GM12878 (cell line): ENCODE results near the gene NHEJ1. TPM values are rescaled to one million over a fixed set of nuclear protein-coding genes. Genes with fewer than 3 reads are reported as not detected.

Source experiments
- ATAC-seq: fragments of 200-7000 bp; cut with Tn5 transposase; 3 replicates; pipeline ENCODE4 v1.9.1; 2020; ENCODE audit warnings: mild to moderate bottlenecking, moderate library complexity
- BruUV-seq: library from RNA; stranded (reverse); fragments of 400-500 nt; replicated peaks from 2 replicates; lab custom pipeline; 2021; lab: Mats Ljungman, UMichigan
- CTCF ChIA-PET: fragments of 300-600 bp; sonication (Branson Sonifier 250); formaldehyde crosslinking; extraction: SDS; loops from one replicate; lab custom pipeline; 2021; ENCODE audit warnings: inconsistent platforms; lab: Yijun Ruan, JAX
- POLR2A ChIA-PET: fragments of 350-600 bp; formaldehyde crosslinking; extraction: SDS; loops from one replicate; lab custom pipeline; 2021; ENCODE audit warnings: inconsistent platforms; lab: Charles Lee
- RAD21 ChIA-PET: fragments of 300-600 bp; sonication (Branson Sonifier 250); formaldehyde crosslinking; loops from one replicate; lab custom pipeline; 2023; ENCODE audit warnings: antibody characterized with exemption; ENCODE audit not compliant: unreplicated experiment; lab: Charles Lee
- SMC1A ChIA-PET: fragments of 300-600 bp; sonication (Branson Sonifier 250); formaldehyde crosslinking; loops from one replicate; lab custom pipeline; 2023; ENCODE audit not compliant: unreplicated experiment, uncharacterized antibody; lab: Charles Lee
- DNase-seq: peaks from one replicate; pipeline ENCODE4 v3.0.0-alpha.2; 2011; ENCODE audit warnings: low read depth, low spot score
- FAIRE-seq: peaks from 3 replicates; lab custom pipeline; 2011; peaks lifted over from hg19 to GRCh38; lab: Jason Lieb, UNC
- H2AFZ ChIP-seq: 2 replicates; pipeline ENCODE4 v1.6.0; 2011; ENCODE audit warnings: low read depth, low read length, control low read depth; ENCODE audit not compliant: control insufficient read depth
- H3K27ac ChIP-seq: 2 replicates; pipeline ENCODE4 v1.5.1; 2011; ENCODE audit warnings: control low read depth; ENCODE audit not compliant: control insufficient read depth, insufficient read depth
- H3K27me3 ChIP-seq, 2 experiments: replicated peaks in 1 of 2; 2 replicates each; pipeline versions ENCODE4 v1.6.0 to v1.6.1; 2011; ENCODE audit warnings: low read length in 1 of 2; ENCODE audit not compliant: control insufficient read depth in 2 of 2, insufficient read depth in 2 of 2
- H3K36me3 ChIP-seq, 2 experiments: 2 replicates each; pipeline ENCODE4 v1.5.1; 2011; ENCODE audit warnings: low read length in 1 of 2; ENCODE audit not compliant: control insufficient read depth in 2 of 2, insufficient read depth in 2 of 2
- H3K4me1 ChIP-seq: 2 replicates; pipeline ENCODE4 v1.6.1; 2011; ENCODE audit warnings: mild to moderate bottlenecking, low read length, moderate library complexity, mixed read lengths; ENCODE audit not compliant: control insufficient read depth, insufficient read depth
- H3K4me2 ChIP-seq: 2 replicates; pipeline ENCODE4 v1.6.0; 2011; ENCODE audit warnings: control low read depth; ENCODE audit not compliant: control insufficient read depth, insufficient read depth
- H3K4me3 ChIP-seq: fragments of 200-600 bp; sonication (generic); 2 replicates; pipeline ENCODE4 v1.5.1; 2016
- H3K79me2 ChIP-seq: 2 replicates; pipeline ENCODE4 v1.6.0; 2011; ENCODE audit warnings: low read length; ENCODE audit not compliant: control insufficient read depth, insufficient read depth
- H3K9ac ChIP-seq: 2 replicates; pipeline ENCODE4 v1.8.0; 2011; ENCODE audit warnings: low read length, control low read depth, mixed read lengths; ENCODE audit not compliant: control insufficient read depth, insufficient read depth
- H3K9me3 ChIP-seq: replicated peaks from 3 replicates; pipeline ENCODE4 v1.5.1; 2011; ENCODE audit warnings: mild to moderate bottlenecking, low read length; ENCODE audit not compliant: control insufficient read depth, insufficient read depth
- H4K20me1 ChIP-seq: 2 replicates; pipeline ENCODE4 v1.6.0; 2011; ENCODE audit not compliant: control insufficient read depth, insufficient read depth
- CHD4 ChIP-seq: fragments of 200-600 bp; sonication (generic); IDR thresholded peaks from 2 replicates; pipeline ENCODE4 v1.6.1; 2016; ENCODE audit warnings: mild to moderate bottlenecking
- EGR1 ChIP-seq, 2 experiments: IDR thresholded peaks; 1 replicate in 1 of 2; 2 replicates in 1 of 2; pipeline ENCODE4 v1.6.1; 2011 to 2012; ENCODE audit warnings: low read depth in 2 of 2, low read length in 2 of 2, borderline replicate concordance in 1 of 2, mild to moderate bottlenecking in 1 of 2, moderate library complexity in 1 of 2
- NBN ChIP-seq: fragments of 450-650 bp; IDR thresholded peaks from 2 replicates; pipeline ENCODE4 v1.6.1; 2016
- RUNX3 ChIP-seq: IDR thresholded peaks from 2 replicates; pipeline ENCODE4 v1.6.1; 2012; ENCODE audit warnings: low read length, inconsistent platforms
- TCF3 ChIP-seq: IDR thresholded peaks from 2 replicates; pipeline ENCODE4 v1.6.1; 2012; ENCODE audit warnings: low read depth, mild to moderate bottlenecking, low read length, borderline replicate concordance; ENCODE audit not compliant: insufficient read depth
- in situ Hi-C: fragments of 300-500 bp; cut with MboI; formaldehyde crosslinking; loops from 9 replicates; pipeline ENCODE4 v1.14.3; 2018; ENCODE audit warnings: mixed read lengths
- intact Hi-C: fragments of 100-400 bp; cut with micrococcal nuclease; formaldehyde crosslinking; loops from one replicate; pipeline ENCODE4 v1.14.2; 2022; ENCODE audit not compliant: unreplicated experiment
- polyA plus RNA-seq, 11 experiments: library from polyadenylated mRNA; depleted of rRNA in 4 of 11; unstranded in 6 of 11; stranded (reverse) in 5 of 11; fragments of >200 nt; fragmentation: Nextera tagmentation in 4 of 11; fragmentation: Illumina TruSeq in 1 of 11; extraction: Ambion mirVana in 4 of 11; extraction: Trizol in 1 of 11; gene quantifications; 1 replicate in 1 of 11; 2 replicates in 10 of 11; pipeline versions ENCODE4 v1.2.1 to v1.2.3, GENCODE V29; 2011 to 2016; ENCODE audit warnings: inconsistent platforms in 2 of 11, missing spikeins in 2 of 11, low read depth in 1 of 11
- total RNA-seq, 4 experiments: library from RNA; depleted of rRNA in 3 of 4; stranded (reverse); fragments of >200 nt in 3 of 4; fragmentation: Illumina TruSeq in 1 of 4; extraction: Trizol in 1 of 4; gene quantifications; 2 replicates each; pipeline versions ENCODE4 v1.2.1 to v1.2.3, GENCODE V29; 2013 to 2021
- TF ChIP-seq, protein P1 (sequence below): IDR thresholded peaks from 2 replicates; pipeline ENCODE4 v1.6.1; 2011; ENCODE audit warnings: mild to moderate bottlenecking, low read depth, low read length, moderate library complexity; ENCODE audit not compliant: insufficient replicate concordance

Gene NHEJ1
- total and polyA plus RNA-seq, 10 of the 15 experiments (the other 5 are each of a cell fraction or from before 2014, with no cell fraction given): 11.8 to 20.2 (median 17.0) TPM

GRCh38 chr2:219120082-219120481, 40.5 kb downstream of the NHEJ1 start:
- ChIA-PET CTCF (interaction anchor here (0.7 to 11.4 kb wide), 40 partner anchors 7 to 270 kb away, joined by 3 to 281 read pairs (median 5); partner anchors contain the start of genes CDK5R2 and IHH), POLR2A (no interaction called here), SMC1A (interaction anchor here (0.8 to 7.9 kb wide), 17 partner anchors 9 to 143 kb away, joined by 3 to 115 read pairs (median 7); no protein-coding TSS in a partner anchor), RAD21 (interaction anchor here (0.7 to 4.2 kb wide), 26 partner anchors 9 to 269 kb away, joined by 3 to 55 read pairs (median 4); no protein-coding TSS in a partner anchor)
- no peak overlapping the region for H3K27ac ChIP-seq
- no peak overlapping the region for H3K4me3 ChIP-seq
- in situ Hi-C loops: no loop called here
- no peak overlapping the region for H3K9ac ChIP-seq
- ATAC-seq (no peak), FAIRE-seq (no peak), DNase-seq (no peak)
- no peaks in the 10 kb centered on the region for H3K79me2 ChIP-seq
- H3K4me2 ChIP-seq: no peak overlapping the region
- no peaks in the 10 kb centered on the region for H3K27me3 ChIP-seq
- no peak overlapping the region for H2AFZ ChIP-seq
- no TSS peak for BruUV-seq
- H3K36me3 ChIP-seq: no peaks in the 10 kb centered on the region
- no peaks in the 10 kb centered on the region for H3K9me3 ChIP-seq
- TF ChIP-seq EGR1 (IDR thresholded peaks at IDR 0.05; ENCODE audit: borderline replicate concordance in 1 of 2, low read depth in 2 of 2, low read length in 2 of 2) (no peak), RUNX3 (no peak), TCF3 (no peak), NBN (no peak), CHD4 (no peak)
- TF ChIP-seq, protein P1, sequence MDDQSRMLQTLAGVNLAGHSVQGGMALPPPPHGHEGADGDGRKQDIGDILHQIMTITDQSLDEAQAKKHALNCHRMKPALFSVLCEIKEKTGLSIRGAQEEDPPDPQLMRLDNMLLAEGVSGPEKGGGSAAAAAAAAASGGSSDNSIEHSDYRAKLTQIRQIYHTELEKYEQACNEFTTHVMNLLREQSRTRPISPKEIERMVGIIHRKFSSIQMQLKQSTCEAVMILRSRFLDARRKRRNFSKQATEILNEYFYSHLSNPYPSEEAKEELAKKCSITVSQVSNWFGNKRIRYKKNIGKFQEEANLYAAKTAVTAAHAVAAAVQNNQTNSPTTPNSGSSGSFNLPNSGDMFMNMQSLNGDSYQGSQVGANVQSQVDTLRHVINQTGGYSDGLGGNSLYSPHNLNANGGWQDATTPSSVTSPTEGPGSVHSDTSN: no peak
- intact Hi-C loops: no loop called here
- H3K4me1 ChIP-seq: no peaks in the 10 kb centered on the region
- no peaks in the 10 kb centered on the region for H4K20me1 ChIP-seq
